K562 (cell line): Measurements from ENCODE around the gene PTGES3. TPM values are rescaled to one million over a fixed set of nuclear protein-coding genes. Genes with fewer than 3 reads are reported as not detected.

Experiments
- BRD4 ChIP-seq: fragments of 200-600 bp; sonication (generic); IDR thresholded peaks from 2 replicates; pipeline ENCODE4 v1.6.1; 2017; ENCODE audit warnings: inconsistent platforms
- CREB5 ChIP-seq: fragments of 250-450 bp; sonication (Bioruptor Pico); IDR thresholded peaks from 2 replicates; pipeline ENCODE4 v1.5.0; 2020; ENCODE audit warnings: mild to moderate bottlenecking
- KLF10 ChIP-seq: fragments of 250-450 bp; sonication (Bioruptor Pico); IDR thresholded peaks from 2 replicates; pipeline ENCODE4 v1.6.1; 2021; ENCODE audit warnings: matching md5 sums
- RBM34 ChIP-seq: fragments of 200-400 bp; formaldehyde crosslinking; IDR thresholded peaks from 2 replicates; pipeline ENCODE4 v1.6.1; 2018; ENCODE audit warnings: low read length, borderline replicate concordance; ENCODE audit not compliant: insufficient read depth
- ZFP36 ChIP-seq: fragments of 150-350 bp; IDR thresholded peaks from 2 replicates; pipeline ENCODE4 v1.6.1; 2018; ENCODE audit warnings: low read length, low read depth; ENCODE audit not compliant: partially characterized antibody
- ZKSCAN3 ChIP-seq: fragments of 250-450 bp; sonication (Bioruptor Pico); IDR thresholded peaks from 2 replicates; pipeline ENCODE4 v1.4.0; 2020
- ZMIZ1 ChIP-seq, 2 experiments: fragments of 150-350 bp in 1 of 2; IDR thresholded peaks; 2 replicates each; pipeline ENCODE4 v1.6.1; 2012 to 2016; ENCODE audit warnings: low read depth in 2 of 2, low read length in 2 of 2, mild to moderate bottlenecking in 1 of 2, moderate library complexity in 1 of 2
- ZNF318 ChIP-seq, 2 experiments: fragments of 450-650 bp; IDR thresholded peaks; 2 replicates each; pipeline ENCODE4 v1.6.1; 2016; ENCODE audit warnings: mild to moderate bottlenecking in 2 of 2, borderline replicate concordance in 1 of 2, low read depth in 1 of 2, moderate library complexity in 1 of 2
- ZNF507 ChIP-seq: conservative IDR thresholded peaks from 2 replicates; pipeline ENCODE4 v1.6.1; 2017; ENCODE audit warnings: missing genetic modification characterization, missing compliant biosample characterization
- ZNF77 ChIP-seq: fragments of 250-450 bp; sonication (Bioruptor Pico); IDR thresholded peaks from 2 replicates; pipeline ENCODE4 v1.5.0; 2020
- polyA plus RNA-seq, 8 experiments: library from polyadenylated mRNA; depleted of rRNA in 4 of 8; stranded (reverse) in 5 of 8; unstranded in 3 of 8; fragments of >200 nt; fragmentation: Nextera tagmentation in 2 of 8; fragmentation: Illumina TruSeq in 1 of 8; extraction: Ambion mirVana in 2 of 8; extraction: Trizol in 1 of 8; gene quantifications; 2 replicates each; pipeline versions ENCODE4 v1.2.1 to v1.2.3, GENCODE V29; 2011 to 2014; ENCODE audit warnings: inconsistent platforms in 1 of 8, missing spikeins in 1 of 8
- total RNA-seq, 7 experiments: library from RNA; depleted of rRNA in 6 of 7; stranded (reverse); fragments of >200 nt in 6 of 7; fragmentation: Illumina TruSeq in 2 of 7; extraction: Trizol in 2 of 7; gene quantifications; 2 replicates each; pipeline versions ENCODE4 v1.2.1 to v1.2.3, GENCODE V29; 2011 to 2021; ENCODE audit warnings: low replicate concordance in 1 of 7

Gene PTGES3
- total and polyA plus RNA-seq, 9 of the 15 experiments (the other 6 are each of a cell fraction or from before 2014, with no cell fraction given): 163 to 501 (median 213) TPM

GRCh38 chr12:56724972-56725722, 37.1 kb upstream of the PTGES3 start, which contains the start of gene NACA (continued):
- no peak for TF ChIP-seq ZNF507 (tag)
- no peak for TF ChIP-seq CREB5
- 0 out of 4 replicates have a peak, but pooled peaks of 1 of the 2 experiments have one; percentile 13 for TF ChIP-seq ZMIZ1 (IDR thresholded peaks at IDR 0.05; ENCODE audit: low read depth in 2 of 2, low read length in 2 of 2)
- TF ChIP-seq ZNF318 (IDR thresholded peaks at IDR 0.05; ENCODE audit: borderline replicate concordance in 1 of 2, low read depth in 1 of 2): no peak
- no peak for TF ChIP-seq ZKSCAN3
- no peak for TF ChIP-seq RBM34
- TF ChIP-seq KLF10 (CRISPR knock-in tag): no peak
- no peak for TF ChIP-seq ZFP36
- TF ChIP-seq BRD4: peak; percentile 100
- TF ChIP-seq ZNF77 (CRISPR knock-in tag): no peak
